OCI-M2 (cell line): ENCODE data around the gene PDGFD.

Source experiments
- DNase-seq: peaks from one replicate; lab custom pipeline; 2025; ENCODE audit not compliant: unreplicated experiment; lab: John Stamatoyannopoulos, UW

Gene PDGFD

GRCh38 chr11:104164028-104164520, at the start of gene PDGFD:
TSS of gene PDGFD (minus strand) at chr11:104164147.
- no peak for DNase-seq

- no peak for DNase-seq
Observed at GRCh38 chr11:104206936-104207335, 43.0 kb upstream of the PDGFD start.

- no peak for DNase-seq
Observed at GRCh38 chr11:104205838-104206237, 41.9 kb upstream of the PDGFD start.

GRCh38 chr11:104200688-104201087, 36.7 kb upstream of the PDGFD start:
- no peak for DNase-seq

- no peak for DNase-seq
Observed at GRCh38 chr11:104199053-104199452, 35.1 kb upstream of the PDGFD start.

GRCh38 chr11:104198576-104198975, 34.6 kb upstream of the PDGFD start:
- DNase-seq = no peak

- no peak for DNase-seq
Observed at GRCh38 chr11:104191124-104191523, 27.2 kb upstream of the PDGFD start.

GRCh38 chr11:104183593-104183992, 19.6 kb upstream of the PDGFD start:
- no peak for DNase-seq

GRCh38 chr11:104175769-104176168, 11.8 kb upstream of the PDGFD start:
- DNase-seq = no peak

GRCh38 chr11:104169091-104169490, 5.1 kb upstream of the PDGFD start:
- no peak for DNase-seq

GRCh38 chr11:104165014-104165413, 1.1 kb upstream of the PDGFD start:
- no peak for DNase-seq

- no peak for DNase-seq
Observed at GRCh38 chr11:104163100-104164027, 583 bp downstream of the PDGFD start.

- no peak for DNase-seq
Observed at GRCh38 chr11:104161751-104162450, 2.0 kb downstream of the PDGFD start.

GRCh38 chr11:104159356-104159755, 4.6 kb downstream of the PDGFD start:
- DNase-seq = no peak

- DNase-seq = no peak
Observed at GRCh38 chr11:104155375-104155774, 8.6 kb downstream of the PDGFD start.

GRCh38 chr11:104154296-104154695, 9.7 kb downstream of the PDGFD start:
- DNase-seq = no peak

GRCh38 chr11:104152941-104153505, 10.9 kb downstream of the PDGFD start:
- DNase-seq = no peak

GRCh38 chr11:104151404-104152204, 12.3 kb downstream of the PDGFD start:
- no peak for DNase-seq

- no peak for DNase-seq
Observed at GRCh38 chr11:104148706-104149105, 15.2 kb downstream of the PDGFD start.

- DNase-seq = no peak
Observed at GRCh38 chr11:104148074-104148473, 15.9 kb downstream of the PDGFD start.

- DNase-seq = no peak
Observed at GRCh38 chr11:104146943-104147342, 17.0 kb downstream of the PDGFD start.
